Measurements from ENCODE around the gene INHA. TPM values are rescaled to one million over a fixed set of nuclear protein-coding genes. Genes with fewer than 3 reads are reported as not detected.

Gene INHA
- total RNA-seq, 1 donor from 2014 or later: 0.53 TPM

DNA sequence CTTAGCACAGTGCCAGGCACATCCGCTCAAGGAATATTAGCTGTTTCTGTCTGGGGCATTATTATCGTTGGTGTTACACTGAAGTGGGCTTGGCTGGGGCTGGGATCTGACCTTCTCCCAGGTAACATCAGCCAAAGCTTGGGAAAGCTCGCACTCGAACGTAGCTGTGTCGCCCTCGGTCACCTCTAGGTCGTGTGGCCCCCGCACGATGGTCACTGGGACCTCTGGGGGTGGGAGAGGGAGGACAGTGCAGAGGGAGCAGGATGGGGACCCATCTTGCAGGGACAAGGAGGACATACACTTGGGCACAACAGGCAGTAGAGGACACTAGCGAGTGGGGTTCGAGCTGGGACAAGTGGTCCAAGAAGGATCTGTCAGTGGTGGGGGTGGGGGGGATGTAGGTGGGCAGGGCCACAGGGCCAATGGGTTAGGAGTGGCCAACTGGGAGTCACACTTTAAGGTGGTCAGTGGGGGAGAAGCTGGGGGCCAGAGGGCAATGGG lies 18.6 kb upstream of the INHA start:
- DNase-seq (ENCODE audit: low spot score) (peak; percentile 58), ATAC-seq (no peak)
- intact Hi-C loops (cut with DNase I): no loop called here

DNA sequence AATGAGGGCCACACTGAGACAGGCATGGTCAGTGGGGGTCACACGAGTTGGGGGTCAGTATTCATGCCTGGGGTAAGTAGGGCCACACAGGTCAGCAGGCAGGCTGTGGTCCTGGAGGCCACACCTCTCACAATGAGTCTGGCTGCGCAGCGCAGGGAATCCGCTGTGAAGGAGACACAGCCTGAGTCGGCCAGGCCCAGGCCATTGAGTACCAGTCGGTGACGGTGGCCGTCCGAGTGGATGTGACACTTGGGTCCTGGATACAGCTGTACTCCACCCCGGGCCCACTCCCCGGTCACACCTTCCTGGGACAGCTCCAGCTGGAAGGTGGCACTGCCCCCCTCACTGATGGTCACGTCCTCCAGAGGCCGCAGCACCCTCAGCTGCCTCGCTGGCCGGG lies 17.8 kb upstream of the INHA start:
- peak; percentile 63 for DNase-seq (ENCODE audit: low spot score)
- intact Hi-C loops (cut with DNase I): no loop called here
- ATAC-seq: no peak

DNA sequence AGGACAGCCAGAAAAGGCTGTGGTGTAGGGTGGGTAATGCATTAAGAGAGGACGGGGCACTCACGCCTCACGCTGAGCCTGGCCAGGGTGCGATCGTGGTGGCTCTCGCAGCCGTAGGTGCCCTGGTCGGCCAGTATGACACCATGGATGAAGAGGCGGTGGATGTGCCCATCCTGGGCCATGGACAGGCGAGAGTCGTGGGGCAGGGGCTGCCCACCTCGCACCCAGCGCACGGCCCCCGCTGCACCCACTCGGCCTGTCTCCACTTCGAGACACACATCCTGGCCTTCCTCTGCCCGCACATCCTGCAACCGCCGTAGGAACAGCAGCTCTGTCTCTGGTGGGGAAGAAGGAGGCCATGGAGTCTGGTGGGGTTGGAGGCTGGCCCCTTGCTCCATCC lies 16.2 kb upstream of the INHA start:
- DNase-seq (ENCODE audit: low spot score): no peak
- ATAC-seq: no peak
- intact Hi-C loops (cut with DNase I): no loop called here

DNA sequence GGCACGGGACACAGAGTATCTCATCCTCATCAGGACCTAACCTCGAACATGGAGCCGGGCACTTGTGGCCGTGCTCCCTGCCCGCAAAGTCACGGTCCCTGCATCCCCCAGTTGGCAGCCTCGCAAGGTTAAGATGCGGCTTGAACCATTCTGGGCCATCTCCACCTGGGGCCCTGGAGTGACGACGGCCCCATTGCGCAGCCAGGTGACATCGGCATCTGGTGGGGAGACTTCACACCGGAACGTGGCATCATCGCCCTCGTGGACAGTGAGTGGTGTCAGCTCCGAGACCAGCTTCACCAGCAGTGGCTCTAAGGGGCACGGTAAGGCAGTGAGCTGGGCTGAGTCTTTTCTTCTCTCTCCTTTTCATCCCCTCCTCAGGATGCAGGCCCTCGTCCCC lies 15.7 kb upstream of the INHA start:
- ATAC-seq: no peak
- intact Hi-C loops (cut with DNase I): no loop called here
- no peak for DNase-seq (ENCODE audit: low spot score)

DNA sequence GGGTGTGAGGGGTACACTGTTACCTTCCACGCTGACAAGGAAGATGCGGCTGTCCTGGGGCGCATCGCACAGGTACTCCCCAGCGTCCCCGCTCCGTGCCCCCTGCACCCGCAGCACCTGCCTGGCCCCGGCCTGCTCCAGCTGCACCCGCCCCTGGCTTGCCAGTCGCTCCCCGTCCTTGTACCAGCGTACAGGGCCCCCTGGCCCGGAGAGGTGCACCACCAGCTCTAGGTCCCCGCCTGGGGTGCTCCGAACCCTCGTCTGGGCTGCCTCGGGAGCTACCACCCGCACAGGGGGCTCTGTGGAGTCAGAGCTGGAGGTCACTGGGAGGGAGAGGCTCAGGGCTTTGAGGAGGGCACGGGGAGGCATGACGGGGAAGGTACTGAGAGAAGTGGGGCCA lies 14.8 kb upstream of the INHA start:
- intact Hi-C loops (cut with DNase I): no loop called here
- peak; percentile 60 for DNase-seq (ENCODE audit: low spot score)
- no peak for ATAC-seq

DNA sequence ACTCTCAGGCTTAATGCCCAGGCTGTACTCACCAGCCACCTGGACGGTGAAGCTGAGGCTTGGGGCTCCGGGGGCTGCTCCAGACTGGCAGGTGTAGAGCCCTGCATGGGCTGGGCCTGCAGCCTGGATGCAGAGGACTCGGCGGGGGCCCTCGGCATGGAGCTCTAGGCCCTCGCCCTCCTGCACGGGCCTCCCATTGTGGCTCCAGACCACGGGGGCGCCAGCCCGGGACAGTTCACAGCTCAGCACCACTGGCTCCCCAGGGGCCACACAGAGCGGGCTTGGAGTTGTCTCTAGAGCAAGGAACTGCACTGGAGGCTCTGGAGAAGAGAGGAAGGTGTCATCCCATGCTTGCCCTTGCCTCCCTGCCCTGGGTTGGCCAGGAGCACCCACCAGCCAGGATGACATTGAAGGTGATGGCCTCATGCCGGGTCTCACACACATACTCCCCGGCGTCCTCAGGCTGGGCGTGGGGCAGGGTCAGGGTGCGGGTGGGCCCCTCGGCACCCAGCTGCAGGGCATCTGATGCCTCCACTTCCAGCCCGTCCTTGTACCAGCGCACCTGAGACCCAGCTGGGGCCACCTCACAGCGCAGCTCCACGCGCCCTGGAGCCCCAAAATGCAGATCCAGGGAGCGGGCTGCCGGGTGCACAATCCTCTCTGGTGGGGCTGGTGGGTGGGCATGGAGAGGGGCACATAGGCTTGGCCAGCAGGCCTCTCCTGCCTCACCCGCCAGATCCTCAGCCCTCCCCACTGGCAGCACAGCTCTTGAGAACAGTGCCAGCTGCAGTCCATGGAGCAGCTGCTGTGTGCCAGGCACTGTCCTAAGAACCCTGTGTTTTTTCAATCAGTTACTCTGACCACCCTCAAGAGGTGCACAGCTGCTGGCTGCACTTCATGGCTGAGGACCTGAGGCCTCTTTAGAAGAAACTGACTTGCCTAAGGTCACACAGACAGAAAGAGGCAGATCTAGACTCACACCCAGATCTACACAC lies 14.0 kb upstream of the INHA start:
- DNase-seq (ENCODE audit: low spot score): no peak

DNA sequence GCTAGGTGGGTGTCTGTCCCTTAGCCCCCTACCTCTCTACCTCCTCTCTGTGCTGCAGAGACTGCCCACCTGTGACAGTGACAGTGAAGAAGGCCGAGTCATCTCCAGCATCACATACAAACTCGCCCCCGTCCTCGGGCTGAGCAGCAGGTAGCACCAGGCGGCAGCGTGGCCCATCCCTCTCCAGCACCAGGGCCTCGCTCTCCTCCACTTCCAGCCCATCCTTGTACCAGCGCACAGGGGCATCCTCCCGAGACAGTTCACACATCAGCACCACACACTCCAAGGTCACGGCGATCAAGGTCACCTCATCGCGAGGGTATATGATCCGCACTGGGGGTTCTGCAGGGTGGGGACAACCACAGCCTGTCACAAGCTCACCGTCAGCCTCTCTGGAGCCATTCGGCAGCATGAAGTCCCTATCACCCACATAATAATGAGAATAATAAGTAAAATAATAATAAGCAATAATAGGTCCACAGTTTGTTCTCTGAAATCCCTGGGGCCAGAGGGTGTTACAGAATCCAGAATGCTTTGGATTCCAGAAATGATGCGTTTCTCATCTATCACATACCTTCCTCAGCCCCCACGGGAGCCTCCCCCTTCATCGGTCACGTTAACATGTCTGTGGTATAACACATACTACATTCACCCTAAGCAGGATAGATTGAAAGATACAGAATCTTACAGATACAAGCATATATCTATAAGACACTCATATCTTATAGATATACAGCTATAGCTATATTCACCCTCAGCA lies 12.8 kb upstream of the INHA start:
- ATAC-seq (no peak), DNase-seq (ENCODE audit: low spot score) (no peak)
- intact Hi-C loops (cut with DNase I): no loop called here

More for the DNA sequence above, 14.0 kb upstream of the INHA start:
- intact Hi-C loops (cut with DNase I): no loop called here
- ATAC-seq: no peak

DNA sequence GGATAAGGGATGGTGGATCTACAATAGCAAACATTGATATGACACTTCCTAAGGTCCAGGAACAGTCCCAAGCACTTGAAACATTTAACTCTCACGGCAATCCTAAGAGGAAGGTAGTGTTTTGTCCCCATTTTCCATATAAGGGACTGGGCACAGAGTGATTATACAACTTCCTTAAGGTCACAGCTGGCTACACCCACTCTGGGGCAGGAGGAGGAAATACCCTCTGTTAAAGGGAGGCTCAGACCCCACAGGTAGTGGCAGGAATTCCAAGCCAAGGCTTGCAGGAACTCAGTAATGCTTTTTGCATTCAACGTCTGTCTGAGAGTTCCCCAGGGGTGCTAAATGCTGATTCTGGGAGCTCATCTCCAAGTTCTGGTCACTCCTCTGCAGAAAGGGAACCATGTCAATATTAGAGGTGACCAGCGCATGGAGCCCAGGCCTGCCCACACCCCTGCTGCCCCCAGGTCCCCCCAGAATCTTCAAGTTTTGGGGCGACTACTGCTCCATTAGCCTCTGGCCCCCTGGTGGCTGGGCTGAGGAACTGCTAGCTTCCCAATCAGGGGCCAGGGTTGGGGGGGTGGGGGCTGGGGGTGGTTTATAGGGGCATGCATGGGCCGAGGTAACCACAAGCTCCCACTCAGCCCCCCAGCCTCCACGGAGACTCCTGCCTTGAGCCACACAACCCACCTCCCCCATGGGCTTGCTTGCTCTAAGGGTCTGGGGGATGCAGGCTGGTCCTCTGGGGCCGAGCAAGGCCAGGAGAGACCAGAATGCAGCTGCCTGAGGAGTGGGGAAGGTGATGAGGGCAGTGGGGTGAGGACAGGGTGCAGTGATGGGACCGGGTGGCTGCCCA lies 11.8 kb upstream of the INHA start:
- DNase-seq (ENCODE audit: low spot score) (no peak), ATAC-seq (no peak)
- intact Hi-C loops (cut with DNase I): no loop called here

DNA sequence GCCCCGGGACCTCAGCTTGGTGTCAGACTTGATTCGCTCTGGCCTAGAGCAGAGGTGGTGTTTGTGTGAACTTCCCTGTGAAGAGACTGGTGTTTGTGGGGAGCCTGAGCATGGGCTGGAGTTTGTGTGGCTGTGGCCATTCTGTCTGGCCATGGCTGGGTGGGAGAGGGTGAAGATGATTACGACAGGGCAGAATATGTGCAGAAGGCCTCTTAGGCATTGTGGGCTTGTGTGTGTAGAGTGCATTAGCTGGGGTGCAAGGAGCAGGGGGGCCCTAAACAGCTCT lies 11.3 kb upstream of the INHA start:
- no peak for ATAC-seq
- no peak for DNase-seq (ENCODE audit: low spot score)
- intact Hi-C loops (cut with DNase I): no loop called here

DNA sequence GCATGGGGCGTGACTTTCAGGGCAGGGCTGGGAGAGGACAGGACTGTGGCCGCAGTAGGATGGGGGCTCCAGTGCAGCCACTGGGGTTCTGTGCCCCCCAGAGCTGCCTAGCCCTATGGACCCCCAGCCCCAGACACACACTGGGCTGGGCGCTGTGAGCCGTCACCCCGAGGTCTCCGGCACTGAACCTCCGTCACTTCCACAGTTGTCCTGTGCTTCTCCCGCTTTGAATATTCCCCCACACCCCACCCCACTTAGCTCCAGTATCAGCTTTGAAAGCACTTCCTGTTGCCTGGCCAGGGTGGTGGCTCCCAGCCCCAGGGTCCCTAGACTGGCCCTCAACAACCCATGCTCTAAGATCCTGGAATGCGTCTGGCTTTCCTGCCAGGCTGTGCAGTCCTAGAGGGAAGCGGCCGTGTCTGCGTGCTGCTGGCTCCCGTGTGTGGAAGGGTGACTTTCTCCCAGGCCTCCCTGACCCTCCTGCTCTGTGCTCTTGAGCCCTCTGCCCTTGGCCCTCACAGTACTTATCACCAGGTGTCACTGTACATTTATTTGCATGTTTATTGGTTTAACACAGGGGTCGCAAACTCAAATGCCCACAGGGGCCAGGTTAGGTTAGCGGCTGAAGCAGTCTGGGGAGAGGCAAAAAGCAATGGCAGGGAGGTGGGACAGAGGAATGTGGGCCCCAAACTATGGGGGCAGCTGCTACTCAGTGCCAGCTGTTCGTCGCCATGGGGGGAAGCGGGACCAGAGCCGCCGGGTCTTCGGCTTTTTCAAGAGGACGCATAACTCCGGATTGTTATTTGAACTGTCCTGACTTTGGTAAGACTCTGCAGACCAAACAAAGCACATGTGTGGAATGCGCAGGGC lies 10.7 kb upstream of the INHA start:
- ATAC-seq (no peak), DNase-seq (ENCODE audit: low spot score) (no peak)

DNA sequence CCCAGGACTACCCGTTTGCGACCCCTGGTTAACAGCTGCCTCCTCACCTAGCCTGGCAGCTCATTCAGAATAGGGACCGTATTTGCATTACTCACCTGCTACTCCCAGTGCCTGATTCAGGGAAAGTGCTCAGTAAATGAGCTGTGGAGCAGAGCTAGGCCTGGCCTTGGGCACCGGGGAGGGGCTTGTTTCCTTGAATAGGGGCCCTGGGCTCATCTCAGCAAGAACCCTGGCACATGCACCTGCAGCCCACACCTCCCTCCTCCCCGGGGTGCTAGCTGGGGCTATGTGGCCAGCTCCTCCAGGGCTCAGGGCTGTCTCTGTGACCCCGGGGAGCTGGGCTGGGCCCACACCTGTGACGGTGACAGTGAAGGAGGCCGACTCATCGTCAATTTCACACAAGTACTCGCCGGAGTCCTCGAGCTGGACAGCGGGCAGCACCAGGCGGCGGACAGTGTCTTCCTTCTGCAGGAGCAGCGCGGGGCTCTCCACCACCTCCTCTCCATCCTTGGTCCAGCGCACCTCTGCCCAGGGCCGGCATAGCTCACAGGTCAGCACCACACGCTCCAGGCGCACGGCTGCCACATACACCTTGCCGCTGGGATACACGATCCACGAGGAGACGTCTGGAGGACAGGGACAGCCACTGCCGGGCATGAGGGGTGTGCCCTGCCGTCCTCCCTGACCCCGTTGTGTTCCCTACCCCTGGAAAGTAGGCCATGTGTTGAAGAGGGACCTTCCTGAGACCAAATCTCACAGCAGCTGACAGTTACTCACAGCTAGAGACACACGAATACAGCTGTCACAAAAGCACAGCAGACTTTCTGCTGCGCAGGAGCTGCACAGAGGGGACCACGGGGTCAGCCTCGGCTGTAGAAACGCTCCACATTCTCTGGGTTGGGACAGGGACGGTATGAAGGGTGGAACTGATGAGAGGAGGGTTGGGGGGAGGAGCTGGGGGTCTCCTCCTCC lies 9.8 kb upstream of the INHA start:
- ATAC-seq: no peak
- intact Hi-C loops (cut with DNase I): no loop called here
- no peak for DNase-seq (ENCODE audit: low spot score)

More for the DNA sequence above, 10.7 kb upstream of the INHA start:
- intact Hi-C loops (cut with DNase I): no loop called here

DNA sequence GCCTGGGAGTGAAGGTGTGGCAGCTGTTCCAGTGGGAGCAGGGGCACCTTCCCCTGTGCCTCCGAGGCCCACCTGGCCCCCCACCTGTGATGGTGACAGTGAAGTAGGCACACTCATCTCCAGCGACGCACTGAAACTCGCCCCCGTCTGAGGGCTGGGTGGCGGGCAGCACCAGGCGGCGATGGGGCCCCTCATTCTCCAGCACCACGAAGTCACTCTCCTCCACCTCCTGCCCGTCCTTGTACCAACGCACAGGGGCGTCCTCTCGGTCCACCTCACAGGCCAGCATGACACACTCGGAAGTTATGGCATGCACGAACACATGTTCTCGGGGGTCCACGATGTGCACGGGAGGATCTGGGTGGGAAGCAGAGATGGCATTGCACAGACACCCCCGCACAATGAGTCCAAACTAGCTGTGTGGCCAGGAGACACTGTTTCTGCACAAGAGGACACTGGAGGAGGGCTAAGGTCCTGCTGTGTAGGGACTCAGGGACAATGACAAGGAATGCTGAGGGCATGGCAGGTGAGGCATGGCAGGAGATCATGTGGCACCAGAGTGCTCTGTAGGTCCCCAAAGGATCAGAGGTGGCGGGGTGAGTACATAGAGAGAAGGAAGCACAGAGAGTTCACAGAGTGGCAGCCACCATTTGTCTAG lies 8.7 kb upstream of the INHA start:
- intact Hi-C loops (cut with DNase I): no loop called here
- ATAC-seq (no peak), DNase-seq (ENCODE audit: low spot score) (no peak)

DNA sequence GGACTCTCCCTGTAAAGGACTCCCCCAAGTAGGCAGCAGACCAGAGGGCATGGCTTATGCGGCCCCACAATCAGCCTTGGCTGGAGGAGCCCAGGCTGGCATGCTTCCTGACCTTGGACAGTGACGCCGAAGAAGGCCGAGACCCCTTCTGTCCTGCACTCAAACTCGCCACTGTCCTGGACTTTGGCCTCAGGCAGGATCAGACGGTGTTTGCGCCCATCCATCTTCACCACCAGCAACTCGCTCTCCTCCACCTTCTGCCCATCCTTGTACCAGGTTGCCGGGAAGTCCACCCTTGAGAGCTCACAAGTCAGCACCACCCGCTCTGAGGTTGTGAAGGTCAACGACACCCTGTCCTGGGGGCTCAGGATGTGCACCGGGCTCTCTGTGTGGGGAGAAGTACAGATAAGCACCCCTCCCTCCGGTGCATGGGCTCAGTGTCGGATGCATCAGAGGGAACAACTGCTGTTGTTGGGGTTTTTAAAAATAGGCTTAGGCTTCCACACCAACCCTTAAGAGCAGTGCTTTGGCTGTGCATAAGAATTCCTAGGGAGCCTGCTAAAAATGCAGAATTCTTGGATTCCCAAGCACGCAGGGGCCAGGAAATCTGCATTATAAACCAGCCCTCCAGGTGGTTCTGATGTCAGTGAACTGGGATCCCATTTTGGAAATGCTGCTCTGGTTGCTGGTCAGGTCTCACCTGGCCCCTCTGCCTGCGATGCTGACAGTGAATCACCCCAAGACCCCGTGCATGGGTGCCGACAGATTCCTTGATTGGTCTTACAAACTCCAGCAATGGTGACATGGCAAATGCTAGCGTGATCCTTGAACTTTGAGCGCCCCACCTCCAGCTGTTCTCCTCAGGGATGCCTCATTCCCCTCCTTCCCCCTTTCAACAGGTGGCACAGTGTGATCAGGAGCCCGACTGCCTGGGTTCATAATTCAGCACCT lies 6.7 kb upstream of the INHA start:
- intact Hi-C loops (cut with DNase I): no loop called here
- no peak for DNase-seq (ENCODE audit: low spot score)
- ATAC-seq: no peak

DNA sequence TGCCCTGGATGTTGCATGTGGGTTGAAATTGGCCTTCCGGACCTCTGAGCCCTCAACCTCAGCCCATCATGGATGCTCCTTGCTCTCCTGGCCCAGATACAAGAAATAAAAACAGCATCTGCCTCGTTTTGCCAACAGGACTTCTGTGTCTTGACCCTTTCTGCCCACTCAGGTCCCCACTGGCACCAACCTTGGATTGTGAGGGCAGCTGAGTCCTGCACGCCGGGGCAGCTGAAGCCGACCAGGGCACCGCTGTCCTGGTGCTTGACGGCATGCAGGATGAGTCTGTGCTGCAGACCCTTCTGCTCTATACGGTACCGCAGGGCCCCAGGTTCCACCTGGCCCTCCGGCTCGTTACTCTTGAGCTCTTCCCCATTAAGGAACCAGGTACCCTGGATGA lies 5.5 kb upstream of the INHA start:
- DNase-seq (ENCODE audit: low spot score) (no peak), ATAC-seq (no peak)
- intact Hi-C loops (cut with DNase I): no loop called here

DNA sequence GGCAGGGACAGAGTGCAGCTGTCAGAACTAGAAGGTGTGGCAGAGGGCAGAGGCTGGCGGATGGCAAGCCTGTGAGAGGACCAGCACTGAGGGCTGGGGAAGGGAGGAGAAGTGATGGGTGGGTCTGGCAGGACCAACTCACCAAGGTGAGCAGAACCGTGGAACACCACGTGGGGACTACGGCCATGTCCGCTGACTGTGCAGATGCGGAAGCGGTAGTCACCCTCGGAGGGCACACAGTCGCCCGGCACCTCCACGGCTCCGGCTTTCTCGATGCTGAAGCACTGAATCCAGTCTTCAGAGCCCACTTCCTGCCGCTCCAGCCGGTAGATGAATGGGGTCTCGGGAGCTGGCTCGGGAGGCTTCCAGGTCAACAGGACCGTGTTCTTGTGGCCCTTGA lies 5.0 kb upstream of the INHA start:
- ATAC-seq (no peak), DNase-seq (ENCODE audit: low spot score) (no peak)
- intact Hi-C loops (cut with DNase I): no loop called here

Measured in sciatic nerve (tissue), 2 donors.